ENCODE measurements around the gene PRDM2. TPM values are rescaled to one million over a fixed set of nuclear protein-coding genes. Genes with fewer than 3 reads are reported as not detected.
"Not testable (repeated sequence)": the region's sequence is repeated elsewhere in the genome, so short reads cannot be mapped to it uniquely, and the experiment has no call there.

The PRDM2 gene
- total RNA-seq, 1 donor: 13.5 TPM

DNA sequence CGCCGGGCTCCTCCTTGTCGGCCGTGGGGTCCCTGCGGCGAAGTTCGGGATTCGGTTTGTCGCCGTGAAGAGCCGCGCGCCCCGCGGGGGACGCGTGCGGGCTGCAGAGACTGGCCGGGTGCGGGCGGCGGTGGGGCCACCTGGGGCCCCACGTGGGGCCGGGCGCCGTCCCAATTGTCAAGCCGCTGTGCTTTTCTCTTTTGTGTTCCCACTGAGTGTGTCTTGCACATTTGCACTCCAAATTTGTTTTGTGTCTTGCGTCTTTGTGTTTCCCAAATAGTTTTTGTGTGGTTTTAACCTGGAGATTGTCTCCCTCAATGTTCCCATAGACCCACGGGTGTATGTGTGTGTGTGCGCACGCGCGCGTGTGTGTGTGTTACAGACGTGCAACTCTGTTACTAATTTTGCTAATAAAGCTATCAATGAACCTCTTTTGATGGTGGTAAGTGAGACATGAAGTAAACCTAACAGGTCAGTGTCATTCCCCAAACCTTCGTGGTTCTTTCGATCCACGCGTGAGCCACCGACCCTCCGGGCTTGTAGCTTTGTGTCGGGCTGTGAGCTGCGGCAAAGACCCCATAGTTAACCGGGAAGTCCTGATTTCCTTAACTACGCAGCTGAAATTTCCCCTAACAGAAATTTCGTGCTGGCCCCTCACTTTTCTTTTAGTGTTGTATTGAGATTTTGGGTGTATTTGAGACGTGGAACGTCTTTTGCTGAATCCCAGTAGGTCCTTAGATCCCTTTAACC is 708 bp downstream of the PRDM2 start:
- peak; percentile 39 to 55 (median 54) for DNase-seq (ENCODE audit: low read depth in 2 of 3, low spot score in 2 of 3)

DNA sequence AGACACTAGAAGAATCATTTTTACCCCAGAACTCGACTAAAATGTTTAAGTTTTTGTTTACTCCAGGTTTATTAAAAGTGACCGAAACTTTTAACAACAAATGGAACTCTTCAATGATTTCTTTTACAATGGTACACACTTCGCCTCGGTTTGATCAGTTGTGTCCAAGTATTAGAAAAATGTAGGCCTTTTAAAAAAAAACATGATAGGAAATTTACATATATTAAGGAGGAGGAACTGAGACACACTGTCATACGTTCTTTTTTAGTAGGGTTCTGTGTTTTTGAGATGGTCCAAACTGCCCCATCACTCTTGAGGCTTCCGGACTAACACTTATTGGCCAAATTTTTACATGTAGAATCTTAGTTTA is 1.3 kb downstream of the PRDM2 start:
- no peak for DNase-seq (ENCODE audit: low read depth in 2 of 3, low spot score in 2 of 3)

- DNase-seq (ENCODE audit: low read depth in 2 of 3, low spot score in 2 of 3): peak; percentile 19 to 57 (median 29)
Measured at GRCh38 chr1:13702425-13703127, 2.6 kb downstream of the PRDM2 start.

DNA sequence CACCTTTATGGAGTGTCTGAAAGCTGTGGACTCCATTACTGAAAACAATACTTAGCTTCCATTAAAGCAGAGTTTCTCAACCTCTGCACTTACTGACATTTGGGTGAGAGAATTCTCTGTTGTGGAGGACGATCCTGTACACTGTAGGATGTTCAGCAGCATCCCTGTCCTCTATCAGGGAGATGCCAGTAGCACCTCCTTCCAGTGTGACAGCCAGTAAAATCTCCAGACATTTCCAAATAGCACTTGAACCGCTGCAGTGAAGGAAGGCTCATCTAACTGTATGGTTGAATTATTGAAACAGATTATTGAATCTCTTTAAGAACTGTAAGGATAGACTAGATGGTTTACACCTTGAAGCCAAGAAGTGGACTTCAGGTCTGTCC is 3.1 kb downstream of the PRDM2 start:
- DNase-seq (ENCODE audit: low read depth in 2 of 3, low spot score in 2 of 3): no peak

GRCh38 chr1:13703558-13704490 is 3.8 kb downstream of the PRDM2 start:
- no peak for DNase-seq (ENCODE audit: low read depth in 2 of 3, low spot score in 2 of 3)

DNA sequence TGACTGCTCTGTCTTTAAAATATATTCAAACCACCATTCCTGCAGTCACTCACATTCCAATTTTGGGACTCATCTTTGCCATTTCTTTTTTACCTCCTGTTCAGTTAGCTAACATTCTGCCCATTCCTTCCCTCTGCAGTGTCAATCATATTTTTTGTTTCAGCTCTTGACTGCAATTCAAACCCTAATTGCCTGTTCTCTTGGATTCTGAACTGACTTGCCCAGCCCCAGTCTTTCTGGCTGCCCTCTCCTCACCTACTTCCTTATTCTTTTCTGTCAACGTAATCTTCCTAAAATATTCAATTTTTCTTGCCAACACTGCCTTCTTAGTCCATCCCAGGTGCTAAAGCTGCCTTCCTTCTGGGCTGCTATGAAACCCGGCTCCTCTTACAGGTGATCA is 6.1 kb downstream of the PRDM2 start:
- no peak for DNase-seq (ENCODE audit: low read depth in 2 of 3, low spot score in 2 of 3)

GRCh38 chr1:13707164-13707563 is 7.2 kb downstream of the PRDM2 start:
- DNase-seq (ENCODE audit: low read depth in 2 of 3, low spot score in 2 of 3): no peak

- no peak for DNase-seq (ENCODE audit: low read depth in 2 of 3, low spot score in 2 of 3)
Measured at GRCh38 chr1:13708380-13708982, 8.5 kb downstream of the PRDM2 start.

DNA sequence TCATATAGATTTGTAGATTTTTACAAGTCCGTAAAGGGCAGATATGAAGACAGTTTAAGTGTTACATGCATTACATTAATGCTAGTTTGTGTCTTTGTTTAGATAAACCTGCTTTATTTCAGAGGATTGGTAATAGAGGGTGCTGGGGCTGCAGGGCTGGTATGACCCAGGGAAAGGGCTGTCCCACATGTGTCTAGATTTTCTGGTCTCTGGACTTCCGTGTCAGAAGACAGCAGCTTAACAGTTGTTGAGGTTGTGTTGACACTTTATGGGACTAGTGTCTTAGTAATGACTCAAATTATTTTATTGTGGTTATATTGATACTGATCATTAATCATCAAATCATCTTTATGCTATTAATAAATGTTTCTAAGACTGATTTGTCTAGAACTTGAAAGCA is 10.1 kb downstream of the PRDM2 start:
- DNase-seq (ENCODE audit: low read depth in 2 of 3, low spot score in 2 of 3): no peak

DNA sequence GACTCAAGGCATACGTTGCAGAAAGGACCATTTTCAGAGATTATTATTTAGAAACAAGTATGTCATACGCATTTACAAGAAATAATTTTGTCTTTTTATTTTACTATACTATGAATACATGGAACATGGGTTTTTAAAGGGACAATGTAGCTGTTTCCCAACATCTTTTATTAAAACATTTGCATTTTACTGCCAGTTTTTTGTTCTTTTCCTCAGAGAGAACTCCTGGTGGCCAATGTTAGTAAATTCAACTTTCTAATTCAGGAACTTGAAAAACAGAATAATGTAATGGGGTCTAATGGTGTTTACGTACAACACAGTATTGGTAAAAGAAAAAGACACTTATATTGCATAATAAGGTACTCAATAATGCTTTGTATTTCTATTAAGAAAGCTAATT is 14.9 kb downstream of the PRDM2 start:
- DNase-seq (ENCODE audit: low read depth in 2 of 3, low spot score in 2 of 3): peak in 1 of 3 donors; percentile 29

DNA sequence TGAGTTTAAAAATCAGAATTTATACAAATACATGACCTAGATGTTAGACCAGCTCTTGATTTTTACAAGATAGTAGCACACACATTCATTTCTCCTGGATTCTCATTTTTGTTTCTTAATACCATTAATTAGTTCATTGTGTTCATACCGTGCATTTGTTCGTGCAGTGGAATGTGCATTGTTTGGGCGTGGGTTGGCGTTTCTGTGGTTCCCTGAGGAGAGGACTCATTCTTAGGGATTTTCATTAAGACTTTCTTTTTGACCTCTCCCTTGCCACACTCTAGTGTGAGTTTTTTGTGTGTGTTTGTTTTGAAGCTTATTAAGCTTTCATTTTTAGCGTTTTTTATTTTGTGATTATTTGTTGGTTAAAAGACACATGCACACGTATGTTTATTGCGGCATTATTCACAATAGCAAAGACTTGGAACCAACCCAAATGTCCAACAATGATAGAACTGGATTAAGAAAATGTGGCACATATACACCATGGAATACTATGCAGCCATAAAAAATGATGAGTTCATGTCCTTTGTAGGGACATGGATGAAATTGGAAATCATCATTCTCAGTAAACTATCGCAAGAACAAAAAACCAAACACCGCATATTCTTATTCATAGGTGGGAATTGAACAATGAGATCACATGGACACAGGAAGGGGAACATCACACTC is 15.8 kb downstream of the PRDM2 start:
- not testable (repeated sequence) for DNase-seq (ENCODE audit: low read depth in 2 of 3, low spot score in 2 of 3)

DNA sequence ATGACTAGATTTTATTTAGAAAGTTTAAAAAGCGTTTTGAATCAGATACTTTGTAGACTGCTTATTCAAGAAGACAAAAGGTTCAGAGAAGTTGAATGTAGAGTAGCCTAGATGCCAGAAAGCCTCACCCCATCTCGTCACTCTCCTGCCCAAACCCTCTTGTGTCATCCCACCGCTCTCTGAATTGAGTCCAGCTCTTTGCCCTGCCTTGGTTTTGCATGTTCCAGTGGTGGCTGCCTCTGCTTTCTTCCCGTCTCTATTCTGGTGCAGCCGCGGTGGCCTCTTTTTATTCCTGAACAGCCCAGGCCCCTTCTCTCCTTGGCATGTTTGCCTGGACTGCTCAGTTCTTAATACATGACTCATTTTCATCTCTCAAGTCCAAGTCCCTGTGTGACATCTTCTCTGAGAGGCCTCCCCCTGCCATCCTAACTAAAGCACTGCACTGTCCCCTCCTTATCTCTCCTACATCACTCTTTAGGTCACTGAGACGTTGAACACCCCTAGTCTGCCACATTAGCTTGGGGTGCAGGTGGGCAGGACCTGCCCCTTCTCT is 22.9 kb downstream of the PRDM2 start:
- no peak for DNase-seq (ENCODE audit: low read depth in 2 of 3, low spot score in 2 of 3)

GRCh38 chr1:13723810-13724209 is 23.8 kb downstream of the PRDM2 start:
- DNase-seq (ENCODE audit: low read depth in 2 of 3, low spot score in 2 of 3): no peak

DNA sequence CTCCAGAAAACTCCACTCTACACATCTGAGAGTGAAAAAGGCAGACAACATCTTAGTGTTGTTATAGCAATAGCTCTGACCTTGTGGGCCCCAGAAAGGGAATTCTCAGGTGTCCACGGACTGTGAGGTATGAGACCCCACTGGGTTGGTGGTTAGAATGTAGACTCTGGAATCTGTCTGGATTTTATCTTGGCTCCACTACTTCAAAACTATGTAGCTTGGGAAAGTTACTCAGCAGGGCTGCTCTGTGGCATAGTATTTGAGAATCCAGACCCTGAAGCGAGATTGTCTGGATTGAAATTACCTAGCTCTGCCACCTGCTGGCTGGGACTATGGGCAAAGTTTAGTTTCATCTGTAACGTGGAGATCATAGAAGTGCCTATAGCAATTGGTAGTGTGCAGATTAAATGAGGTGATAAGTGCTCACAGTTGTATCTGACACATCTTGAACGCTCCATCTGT is 25.8 kb downstream of the PRDM2 start:
- DNase-seq (ENCODE audit: low read depth in 2 of 3, low spot score in 2 of 3): peak in 2 of 3 donors; percentile 63 to 81

- no peak for DNase-seq (ENCODE audit: low read depth in 2 of 3, low spot score in 2 of 3)
Measured at GRCh38 chr1:13728091-13728715, 28.2 kb downstream of the PRDM2 start.

GRCh38 chr1:13730291-13730690 is 30.3 kb downstream of the PRDM2 start:
- no peak for DNase-seq (ENCODE audit: low read depth in 2 of 3, low spot score in 2 of 3)

- DNase-seq (ENCODE audit: low read depth in 2 of 3, low spot score in 2 of 3): peak; percentile 78 to 91 (median 87)
Measured at GRCh38 chr1:13730751-13731482, 30.9 kb downstream of the PRDM2 start.

GRCh38 chr1:13731897-13732296 is 31.9 kb downstream of the PRDM2 start:
- no peak for DNase-seq (ENCODE audit: low read depth in 2 of 3, low spot score in 2 of 3)
